DND-41 (cell line): Measurements from ENCODE around the gene TMEM126B.

ENCODE experiments used
- ATAC-seq: fragments of 200-7000 bp; cut with Tn5 transposase; 3 replicates; pipeline ENCODE4 v1.9.1; 2021; ENCODE audit warnings: low read depth; ENCODE audit not compliant: insufficient read depth
- DNase-seq: peaks from one replicate; pipeline ENCODE4 v3.0.0-alpha.2; 2020
- H2AFZ ChIP-seq: 2 replicates; pipeline ENCODE4 v1.6.0; 2012; ENCODE audit warnings: low read depth, low read length
- H3K27ac ChIP-seq: 2 replicates; pipeline ENCODE4 v1.5.1; 2012; ENCODE audit warnings: low read length, inconsistent platforms
- H3K27me3 ChIP-seq: fragments of 200-600 bp; sonication (generic); 2 replicates; pipeline ENCODE4 v1.6.0; 2012; ENCODE audit warnings: low read length, mild to moderate bottlenecking, inconsistent platforms; ENCODE audit not compliant: insufficient read depth, poor library complexity
- H3K36me3 ChIP-seq: 2 replicates; pipeline ENCODE4 v1.5.1; 2012; ENCODE audit warnings: low read length, inconsistent platforms; ENCODE audit not compliant: insufficient read depth
- H3K4me1 ChIP-seq: 2 replicates; pipeline ENCODE4 v1.5.1; 2012; ENCODE audit warnings: mild to moderate bottlenecking, low read length; ENCODE audit not compliant: insufficient read depth
- H3K4me2 ChIP-seq: 2 replicates; pipeline ENCODE4 v1.6.0; 2012; ENCODE audit warnings: mild to moderate bottlenecking, moderate library complexity, low read length, inconsistent platforms; ENCODE audit not compliant: insufficient read depth
- H3K4me3 ChIP-seq, 2 experiments: fragments of 200-600 bp in 1 of 2; shearing (Covaris generic) in 1 of 2; 2 replicates each; pipeline ENCODE4 v1.5.1; 2012 to 2016; ENCODE audit warnings: inconsistent platforms in 2 of 2, low read length in 2 of 2, mild to moderate bottlenecking in 2 of 2, low read depth in 1 of 2, moderate library complexity in 1 of 2
- H3K79me2 ChIP-seq: 2 replicates; pipeline ENCODE4 v1.6.0; 2012; ENCODE audit warnings: low read length, inconsistent platforms; ENCODE audit not compliant: insufficient read depth
- H3K9ac ChIP-seq: 2 replicates; pipeline ENCODE4 v1.6.0; 2012; ENCODE audit warnings: low read depth, mild to moderate bottlenecking, inconsistent platforms, low read length, moderate library complexity
- H3K9me3 ChIP-seq: 2 replicates; pipeline ENCODE4 v1.5.1; 2012; ENCODE audit warnings: low read length, moderate library complexity, mild to moderate bottlenecking, inconsistent platforms; ENCODE audit not compliant: insufficient read depth, severe bottlenecking
- H4K20me1 ChIP-seq: 2 replicates; pipeline ENCODE4 v1.6.0; 2012; ENCODE audit warnings: low read length; ENCODE audit not compliant: insufficient read depth
- EZH2 ChIP-seq: IDR thresholded peaks from 3 replicates; pipeline ENCODE4 v1.6.1; 2012; ENCODE audit warnings: borderline replicate concordance, low read depth, mild to moderate bottlenecking, moderate library complexity, low read length, inconsistent platforms; ENCODE audit not compliant: severe bottlenecking
- TF ChIP-seq, protein P1 (sequence below): IDR thresholded peaks from 2 replicates; pipeline ENCODE4 v1.5.1; 2012; ENCODE audit warnings: borderline replicate concordance, low read length, moderate library complexity, mild to moderate bottlenecking; ENCODE audit not compliant: poor library complexity, severe bottlenecking; ENCODE audit errors: extremely low read depth

The TMEM126B gene

DNA sequence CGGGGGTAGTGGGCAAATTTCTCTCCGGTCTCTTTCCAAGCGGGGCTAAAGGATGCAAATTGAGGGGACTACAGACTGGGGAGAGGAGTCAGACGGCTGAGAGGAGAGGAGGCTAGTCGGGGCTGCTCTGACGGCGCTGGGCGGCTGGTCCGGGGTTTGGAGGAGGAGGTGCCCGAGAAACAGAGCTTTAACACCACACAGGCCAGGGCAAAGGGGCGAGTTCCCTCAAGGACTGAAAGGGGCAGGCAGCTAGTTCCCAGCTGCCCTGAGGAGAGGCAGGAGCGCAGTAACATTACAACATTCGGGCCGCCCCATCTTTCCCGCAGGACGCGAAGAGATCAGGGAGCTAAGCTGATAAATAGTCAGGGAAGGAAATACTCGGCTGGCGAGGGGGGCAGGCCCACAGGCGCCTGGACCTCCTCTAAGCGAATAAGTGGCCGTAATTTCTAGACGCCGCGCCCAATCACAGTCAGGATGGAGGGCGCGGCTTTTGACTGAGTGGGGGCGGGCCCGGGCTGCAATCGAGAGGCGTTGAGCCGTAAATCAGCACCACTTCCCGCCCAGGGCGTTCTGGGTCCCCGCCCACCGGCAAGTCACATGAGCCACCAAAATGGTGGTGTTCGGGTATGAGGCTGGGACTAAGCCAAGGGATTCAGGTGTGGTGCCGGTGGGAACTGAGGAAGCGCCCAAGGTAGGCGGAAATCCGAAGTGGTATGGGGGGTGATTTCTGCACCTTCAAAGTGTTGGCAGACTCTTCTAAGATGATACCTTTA, at the start of gene TMEM126B:
Gene TMEM126B, plus strand, starts transcription at position 596 of the 773 bp plus-strand sequence. Its CDS starts 15 bp downstream, at position 611.
- ATAC-seq (peak; percentile 99), DNase-seq (peak; percentile 97)
- peak within 1 kb of the TSS; percentile 94 for H3K4me2 ChIP-seq
- peaks cover 9% of the 10 kb centered on the region for H3K36me3 ChIP-seq
- TF ChIP-seq, protein P1, sequence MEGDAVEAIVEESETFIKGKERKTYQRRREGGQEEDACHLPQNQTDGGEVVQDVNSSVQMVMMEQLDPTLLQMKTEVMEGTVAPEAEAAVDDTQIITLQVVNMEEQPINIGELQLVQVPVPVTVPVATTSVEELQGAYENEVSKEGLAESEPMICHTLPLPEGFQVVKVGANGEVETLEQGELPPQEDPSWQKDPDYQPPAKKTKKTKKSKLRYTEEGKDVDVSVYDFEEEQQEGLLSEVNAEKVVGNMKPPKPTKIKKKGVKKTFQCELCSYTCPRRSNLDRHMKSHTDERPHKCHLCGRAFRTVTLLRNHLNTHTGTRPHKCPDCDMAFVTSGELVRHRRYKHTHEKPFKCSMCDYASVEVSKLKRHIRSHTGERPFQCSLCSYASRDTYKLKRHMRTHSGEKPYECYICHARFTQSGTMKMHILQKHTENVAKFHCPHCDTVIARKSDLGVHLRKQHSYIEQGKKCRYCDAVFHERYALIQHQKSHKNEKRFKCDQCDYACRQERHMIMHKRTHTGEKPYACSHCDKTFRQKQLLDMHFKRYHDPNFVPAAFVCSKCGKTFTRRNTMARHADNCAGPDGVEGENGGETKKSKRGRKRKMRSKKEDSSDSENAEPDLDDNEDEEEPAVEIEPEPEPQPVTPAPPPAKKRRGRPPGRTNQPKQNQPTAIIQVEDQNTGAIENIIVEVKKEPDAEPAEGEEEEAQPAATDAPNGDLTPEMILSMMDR: no peak
- no peak for TF ChIP-seq EZH2
- peak within 1 kb of the TSS; percentile 63 to 81 for H3K4me3 ChIP-seq
- H3K27ac ChIP-seq: peak within 1 kb of the TSS; percentile 73
- peaks cover 44% of the 10 kb centered on the region for H3K79me2 ChIP-seq
- peak within 1 kb of the TSS; percentile 64 for H3K9ac ChIP-seq
- H3K27me3 ChIP-seq: no peaks in the 10 kb centered on the region
- H3K4me1 ChIP-seq: peaks cover 38% of the 10 kb centered on the region
- no peaks in the 10 kb centered on the region for H3K9me3 ChIP-seq
- no peaks in the 10 kb centered on the region for H4K20me1 ChIP-seq
- peak within 1 kb of the TSS; percentile 94 for H2AFZ ChIP-seq

DNA sequence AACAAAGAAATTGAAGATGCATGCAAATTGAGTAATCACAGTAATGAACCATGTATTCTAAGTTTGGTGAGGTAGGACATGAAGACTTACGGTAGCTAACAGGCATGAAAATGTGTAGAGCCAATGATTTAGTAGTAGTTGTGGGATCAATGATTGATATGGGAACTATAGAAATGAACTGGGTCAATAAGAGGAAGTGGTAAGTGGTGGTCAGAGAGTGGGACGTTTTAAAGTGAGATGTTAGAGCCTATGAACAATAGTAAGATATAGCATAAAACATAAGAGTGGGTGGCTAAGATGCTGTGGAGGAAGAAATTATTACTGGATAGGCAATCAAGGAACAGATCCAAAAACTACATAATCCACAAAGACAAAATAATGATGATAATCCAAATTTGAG, 46.3 kb upstream of the TMEM126B start:
- Histone ChIP-seq H3K9me3 (no peaks in the 10 kb centered on the region), H3K4me3 (no peak overlapping the region), H3K27me3 (no peaks in the 10 kb centered on the region), H4K20me1 (no peaks in the 10 kb centered on the region), H3K36me3 (no peaks in the 10 kb centered on the region), H3K27ac (no peak overlapping the region), H2AFZ (no peak overlapping the region), H3K4me1 (no peaks in the 10 kb centered on the region), H3K79me2 (no peaks in the 10 kb centered on the region), H3K9ac (no peak overlapping the region), H3K4me2 (no peak overlapping the region)
- TF ChIP-seq EZH2: no peak
- TF ChIP-seq, protein P1: no peak
- no peak for DNase-seq
- no peak for ATAC-seq

GRCh38 chr11:85589373-85589772, 39.0 kb upstream of the TMEM126B start:
- no peak for DNase-seq
- no peak overlapping the region for H3K9ac ChIP-seq
- no peak for ATAC-seq
- H3K4me2 ChIP-seq: no peak overlapping the region
- no peaks in the 10 kb centered on the region for H3K27me3 ChIP-seq
- no peaks in the 10 kb centered on the region for H4K20me1 ChIP-seq
- H3K9me3 ChIP-seq: no peaks in the 10 kb centered on the region
- H3K36me3 ChIP-seq: no peaks in the 10 kb centered on the region
- no peak overlapping the region for H2AFZ ChIP-seq
- TF ChIP-seq EZH2: no peak
- TF ChIP-seq, protein P1: no peak
- no peaks in the 10 kb centered on the region for H3K79me2 ChIP-seq
- no peak overlapping the region for H3K27ac ChIP-seq
- H3K4me1 ChIP-seq: no peaks in the 10 kb centered on the region
- no peak overlapping the region for H3K4me3 ChIP-seq
